Fibroblast of pulmonary artery (primary cell): Measurements from ENCODE around the gene FHOD3.

Experiments
- DNase-seq: peaks from one replicate; pipeline ENCODE4 v3.0.0-alpha.2; 2010; ENCODE audit warnings: low read depth
- H3K4me3 ChIP-seq: replicated peaks from 2 replicates; pipeline ENCODE4 v1.5.1; 2011; ENCODE audit warnings: low read depth, mild to moderate bottlenecking, control low read depth, low read length, moderate library complexity
- CTCF ChIP-seq: IDR thresholded peaks from 2 replicates; pipeline ENCODE4 v1.5.1; 2011; ENCODE audit warnings: mild to moderate bottlenecking, control low read depth, low read length, inconsistent platforms; ENCODE audit errors: missing control alignments

The FHOD3 gene

GRCh38 chr18:36341944-36342343, 44.4 kb downstream of the FHOD3 start:
- TF ChIP-seq CTCF: no peak
- no peak for DNase-seq
- H3K4me3 ChIP-seq: no peak overlapping the region

GRCh38 chr18:36348331-36348730, 50.8 kb downstream of the FHOD3 start:
- TF ChIP-seq CTCF: no peak
- DNase-seq: no peak
- H3K4me3 ChIP-seq: no peak overlapping the region

GRCh38 chr18:36348971-36349417, 51.5 kb downstream of the FHOD3 start:
- no peak for TF ChIP-seq CTCF
- no peak overlapping the region for H3K4me3 ChIP-seq
- DNase-seq: no peak

GRCh38 chr18:36349552-36349951, 52.0 kb downstream of the FHOD3 start:
- no peak for DNase-seq
- TF ChIP-seq CTCF: no peak

GRCh38 chr18:36350251-36350651, 52.7 kb downstream of the FHOD3 start:
- DNase-seq: no peak
- no peak for TF ChIP-seq CTCF
- H3K4me3 ChIP-seq: no peak overlapping the region

More at GRCh38 chr18:36349552-36349951, 52.0 kb downstream of the FHOD3 start:
- H3K4me3 ChIP-seq: no peak overlapping the region

GRCh38 chr18:36350839-36351469, 53.4 kb downstream of the FHOD3 start:
- H3K4me3 ChIP-seq: no peak overlapping the region
- DNase-seq: no peak
- TF ChIP-seq CTCF: no peak

- TF ChIP-seq CTCF: no peak
- H3K4me3 ChIP-seq: no peak overlapping the region
- DNase-seq: peak; percentile 96
Measured at GRCh38 chr18:36352384-36352783, 54.9 kb downstream of the FHOD3 start.
